Endothelial cell (in vitro differentiated cells): ENCODE results near the gene FBL. TPM values are rescaled to one million over a fixed set of nuclear protein-coding genes. Genes with fewer than 3 reads are reported as not detected.

Experiments used
- DNase-seq: peaks from one replicate; pipeline ENCODE4 v3.0.0; 2021; ENCODE audit warnings: low spot score
- H3K27ac Mint-ChIP-seq: one replicate; pipeline ENCODE4 v1.8.0; 2021; ENCODE audit warnings: mixed read lengths, inconsistent platforms; ENCODE audit not compliant: unreplicated experiment
- H3K27me3 Mint-ChIP-seq: one replicate; pipeline ENCODE4 v1.8.0; 2021; ENCODE audit warnings: mild to moderate bottlenecking, moderate library complexity, mixed read lengths, inconsistent platforms; ENCODE audit not compliant: unreplicated experiment
- H3K36me3 Mint-ChIP-seq: one replicate; pipeline ENCODE4 v1.8.0; 2021; ENCODE audit warnings: mild to moderate bottlenecking, low read depth, mixed read lengths, inconsistent platforms; ENCODE audit not compliant: unreplicated experiment
- H3K4me1 Mint-ChIP-seq: one replicate; pipeline ENCODE4 v1.8.0; 2021; ENCODE audit warnings: mild to moderate bottlenecking, mixed read lengths, inconsistent platforms; ENCODE audit not compliant: unreplicated experiment
- H3K4me3 Mint-ChIP-seq: one replicate; pipeline ENCODE4 v1.8.0; 2021; ENCODE audit warnings: mild to moderate bottlenecking, mixed read lengths, inconsistent platforms; ENCODE audit not compliant: unreplicated experiment
- H3K9me3 Mint-ChIP-seq: one replicate; pipeline ENCODE4 v1.8.0; 2021; ENCODE audit warnings: mixed read lengths, inconsistent platforms; ENCODE audit not compliant: unreplicated experiment
- total RNA-seq: library from RNA; stranded (reverse); fragmentation: NEBNext Ultra II Directional; extraction: Animal tissue kit (Norgen Biotek cat#: 25700); gene quantifications from one replicate; pipeline ENCODE4 v1.2.1, GENCODE V29; 2021; ENCODE audit not compliant: unreplicated experiment
- TF ChIP-seq, protein P1 (sequence below): fragments of 200-600 bp; sonication (generic); IDR thresholded peaks from one replicate; pipeline ENCODE4 v1.5.0; 2021; ENCODE audit warnings: antibody characterized with exemption; ENCODE audit not compliant: unreplicated experiment

FBL gene
- total RNA-seq, 1 donor from 2014 or later = 271 TPM

DNA sequence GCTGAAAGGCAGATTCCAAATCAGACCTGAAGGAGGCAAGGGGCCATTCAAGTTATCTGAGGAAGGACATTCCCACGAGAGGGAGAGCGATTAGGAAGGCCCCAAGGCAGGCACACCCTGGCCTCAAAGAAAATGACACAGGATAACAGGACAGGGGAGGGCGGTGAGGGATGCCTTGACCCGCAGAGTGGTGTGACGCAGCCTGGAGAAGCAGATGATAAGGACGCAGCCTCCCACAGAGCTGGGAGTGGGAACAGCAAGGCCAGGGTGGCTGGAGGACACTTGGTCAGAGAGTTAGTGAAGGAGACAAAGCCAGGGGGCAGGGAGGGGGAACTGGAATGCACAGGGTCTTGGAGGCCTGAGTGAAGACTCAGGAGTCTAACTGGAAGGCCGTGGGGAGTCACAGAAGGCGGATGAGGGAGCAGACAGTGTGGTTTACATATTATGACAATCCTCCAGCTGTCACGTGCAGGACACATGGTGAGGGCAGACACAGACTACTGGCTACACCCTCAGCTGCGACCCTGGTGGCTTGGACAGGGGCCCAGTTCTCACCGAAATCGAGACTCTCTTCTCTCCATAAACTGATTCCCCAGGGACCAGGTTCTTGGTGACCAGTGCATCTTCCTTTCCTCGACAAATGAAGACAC is 6.4 kb downstream of the FBL start:
- peak overlapping the region; percentile 71 for H3K4me3 Mint-ChIP-seq
- TF ChIP-seq, protein P1, sequence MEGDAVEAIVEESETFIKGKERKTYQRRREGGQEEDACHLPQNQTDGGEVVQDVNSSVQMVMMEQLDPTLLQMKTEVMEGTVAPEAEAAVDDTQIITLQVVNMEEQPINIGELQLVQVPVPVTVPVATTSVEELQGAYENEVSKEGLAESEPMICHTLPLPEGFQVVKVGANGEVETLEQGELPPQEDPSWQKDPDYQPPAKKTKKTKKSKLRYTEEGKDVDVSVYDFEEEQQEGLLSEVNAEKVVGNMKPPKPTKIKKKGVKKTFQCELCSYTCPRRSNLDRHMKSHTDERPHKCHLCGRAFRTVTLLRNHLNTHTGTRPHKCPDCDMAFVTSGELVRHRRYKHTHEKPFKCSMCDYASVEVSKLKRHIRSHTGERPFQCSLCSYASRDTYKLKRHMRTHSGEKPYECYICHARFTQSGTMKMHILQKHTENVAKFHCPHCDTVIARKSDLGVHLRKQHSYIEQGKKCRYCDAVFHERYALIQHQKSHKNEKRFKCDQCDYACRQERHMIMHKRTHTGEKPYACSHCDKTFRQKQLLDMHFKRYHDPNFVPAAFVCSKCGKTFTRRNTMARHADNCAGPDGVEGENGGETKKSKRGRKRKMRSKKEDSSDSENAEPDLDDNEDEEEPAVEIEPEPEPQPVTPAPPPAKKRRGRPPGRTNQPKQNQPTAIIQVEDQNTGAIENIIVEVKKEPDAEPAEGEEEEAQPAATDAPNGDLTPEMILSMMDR = no peak
- H3K27ac Mint-ChIP-seq = peak overlapping the region; percentile 4

DNA sequence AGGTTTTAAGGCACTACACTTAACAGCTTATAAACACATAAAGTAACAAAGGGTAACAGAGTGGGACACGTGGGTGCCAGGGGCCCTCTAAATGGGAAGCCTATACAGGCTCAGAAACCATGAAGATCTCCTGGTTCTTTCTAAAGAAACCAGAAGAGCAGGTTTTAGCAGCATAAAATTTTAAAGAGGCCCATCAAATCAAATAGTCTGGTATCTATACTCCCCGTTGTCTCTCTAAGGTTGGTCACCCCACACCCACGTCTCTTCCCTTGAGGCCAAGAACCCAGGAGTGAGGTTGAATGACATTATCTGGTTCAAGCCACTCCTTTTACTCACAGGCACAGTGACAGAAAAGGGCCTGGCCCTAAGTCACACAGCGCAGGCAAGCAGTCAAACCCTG is 7.6 kb downstream of the FBL start:
- Mint-ChIP-seq H3K36me3 (peaks cover 30% of the 10 kb centered on the region), H3K4me3 (no peak overlapping the region), H3K4me1 (peaks cover 5% of the 10 kb centered on the region), H3K27ac (no peak overlapping the region), H3K27me3 (peaks cover 9% of the 10 kb centered on the region), H3K9me3 (no peaks in the 10 kb centered on the region)
- DNase-seq = no peak
- TF ChIP-seq, protein P1 = no peak

More for the DNA sequence above, 6.4 kb downstream of the FBL start:
- no peaks in the 10 kb centered on the region for H3K9me3 Mint-ChIP-seq
- peaks cover 4% of the 10 kb centered on the region for H3K27me3 Mint-ChIP-seq
- DNase-seq = no peak
- peaks cover 8% of the 10 kb centered on the region for H3K4me1 Mint-ChIP-seq
- H3K36me3 Mint-ChIP-seq = peaks cover 22% of the 10 kb centered on the region

DNA sequence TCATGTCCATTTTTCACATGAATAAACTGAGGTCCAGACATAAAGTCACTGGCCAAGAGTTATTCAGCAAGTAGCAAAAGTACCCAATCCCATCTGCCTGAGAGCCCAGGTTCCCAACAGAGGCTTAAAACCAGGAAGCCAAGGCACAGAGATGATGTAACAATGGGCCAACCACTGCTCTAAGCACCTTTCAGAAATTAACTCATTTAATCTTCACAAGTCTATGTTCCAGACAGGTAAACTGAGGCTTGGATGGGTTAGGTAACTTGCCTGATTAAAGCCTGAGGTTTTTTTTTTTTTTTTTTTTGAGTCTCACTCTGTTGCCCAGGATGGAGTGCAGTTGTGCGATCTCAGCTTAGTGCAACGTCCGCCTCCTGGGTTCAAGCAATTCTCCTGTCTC is 8.2 kb downstream of the FBL start:
- H3K36me3 Mint-ChIP-seq = peaks cover 30% of the 10 kb centered on the region
- H3K27me3 Mint-ChIP-seq = peaks cover 9% of the 10 kb centered on the region
- H3K4me1 Mint-ChIP-seq = peaks cover 5% of the 10 kb centered on the region
- H3K4me3 Mint-ChIP-seq = no peak overlapping the region
- peak overlapping the region; percentile 54 for H3K27ac Mint-ChIP-seq
- no peaks in the 10 kb centered on the region for H3K9me3 Mint-ChIP-seq
- TF ChIP-seq, protein P1 = no peak
- no peak for DNase-seq

DNA sequence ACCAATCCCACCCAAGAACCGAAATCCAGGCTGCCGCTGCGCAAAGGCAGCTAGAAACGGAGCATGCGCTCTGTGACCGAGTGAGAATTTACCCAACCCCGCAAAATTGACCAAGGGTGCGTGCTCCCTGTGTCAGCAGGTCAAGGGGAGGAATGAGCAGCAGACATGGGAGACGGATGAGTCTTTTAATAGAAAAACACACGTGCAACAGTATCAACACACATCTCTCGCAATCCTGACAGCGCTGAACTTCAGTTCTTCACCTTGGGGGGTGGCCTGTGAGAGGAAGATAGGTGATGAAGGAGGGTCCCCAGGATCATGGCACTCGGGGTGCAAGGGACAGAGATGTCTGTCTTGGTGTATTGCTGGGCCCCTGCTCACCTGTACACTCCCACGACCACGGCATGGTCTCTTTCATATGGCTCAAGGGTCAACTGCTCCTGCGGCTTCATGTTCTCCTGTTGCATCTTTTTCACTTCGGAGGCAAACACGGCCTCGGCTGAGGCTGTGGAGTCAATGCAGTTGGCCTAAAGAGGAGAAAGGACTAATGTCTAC is 11.8 kb downstream of the FBL start:
- H3K4me3 Mint-ChIP-seq = peak overlapping the region; percentile 87
- peak overlapping the region; percentile 92 for H3K27ac Mint-ChIP-seq
- H3K27me3 Mint-ChIP-seq = peaks cover 22% of the 10 kb centered on the region
- peaks cover 51% of the 10 kb centered on the region for H3K36me3 Mint-ChIP-seq
- H3K9me3 Mint-ChIP-seq = no peaks in the 10 kb centered on the region
- no peak for DNase-seq
- TF ChIP-seq, protein P1 = no peak
- peaks cover 17% of the 10 kb centered on the region for H3K4me1 Mint-ChIP-seq
